ENCODE measurements around the gene ADAMTS5. TPM values are rescaled to one million over a fixed set of nuclear protein-coding genes. Genes with fewer than 3 reads are reported as not detected.

Gene ADAMTS5
- polyA plus RNA-seq, 1 donor from 2014 or later: 1.6 TPM

- no peaks in the 10 kb centered on the region for H3K36me3 ChIP-seq (ENCODE audit: insufficient read depth, low read length)
- H3K9ac ChIP-seq (ENCODE audit: low read length): peak overlapping the region; percentile 68
- H2AFZ ChIP-seq (ENCODE audit: low read depth, low read length): peak overlapping the region; percentile 29
- no peaks in the 10 kb centered on the region for H4K20me1 ChIP-seq (ENCODE audit: insufficient read depth)
- no peaks in the 10 kb centered on the region for H3K9me3 ChIP-seq (ENCODE audit: low read length)
- H3K27me3 ChIP-seq (ENCODE audit: insufficient read depth, low read depth, low read length): peaks cover 40% of the 10 kb centered on the region
- peak overlapping the region; percentile 14 for H3K27ac ChIP-seq (ENCODE audit: low read length)
- TF ChIP-seq EZH2 (IDR thresholded peaks at IDR 0.05; ENCODE audit: borderline replicate concordance, insufficient read depth, low read length, poor library complexity, severe bottlenecking): no peak
- no peak for TF ChIP-seq RAD21 (conservative IDR thresholded peaks at IDR 0.05)
- TF ChIP-seq, protein P1, sequence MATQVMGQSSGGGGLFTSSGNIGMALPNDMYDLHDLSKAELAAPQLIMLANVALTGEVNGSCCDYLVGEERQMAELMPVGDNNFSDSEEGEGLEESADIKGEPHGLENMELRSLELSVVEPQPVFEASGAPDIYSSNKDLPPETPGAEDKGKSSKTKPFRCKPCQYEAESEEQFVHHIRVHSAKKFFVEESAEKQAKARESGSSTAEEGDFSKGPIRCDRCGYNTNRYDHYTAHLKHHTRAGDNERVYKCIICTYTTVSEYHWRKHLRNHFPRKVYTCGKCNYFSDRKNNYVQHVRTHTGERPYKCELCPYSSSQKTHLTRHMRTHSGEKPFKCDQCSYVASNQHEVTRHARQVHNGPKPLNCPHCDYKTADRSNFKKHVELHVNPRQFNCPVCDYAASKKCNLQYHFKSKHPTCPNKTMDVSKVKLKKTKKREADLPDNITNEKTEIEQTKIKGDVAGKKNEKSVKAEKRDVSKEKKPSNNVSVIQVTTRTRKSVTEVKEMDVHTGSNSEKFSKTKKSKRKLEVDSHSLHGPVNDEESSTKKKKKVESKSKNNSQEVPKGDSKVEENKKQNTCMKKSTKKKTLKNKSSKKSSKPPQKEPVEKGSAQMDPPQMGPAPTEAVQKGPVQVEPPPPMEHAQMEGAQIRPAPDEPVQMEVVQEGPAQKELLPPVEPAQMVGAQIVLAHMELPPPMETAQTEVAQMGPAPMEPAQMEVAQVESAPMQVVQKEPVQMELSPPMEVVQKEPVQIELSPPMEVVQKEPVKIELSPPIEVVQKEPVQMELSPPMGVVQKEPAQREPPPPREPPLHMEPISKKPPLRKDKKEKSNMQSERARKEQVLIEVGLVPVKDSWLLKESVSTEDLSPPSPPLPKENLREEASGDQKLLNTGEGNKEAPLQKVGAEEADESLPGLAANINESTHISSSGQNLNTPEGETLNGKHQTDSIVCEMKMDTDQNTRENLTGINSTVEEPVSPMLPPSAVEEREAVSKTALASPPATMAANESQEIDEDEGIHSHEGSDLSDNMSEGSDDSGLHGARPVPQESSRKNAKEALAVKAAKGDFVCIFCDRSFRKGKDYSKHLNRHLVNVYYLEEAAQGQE (IDR thresholded peaks at IDR 0.05; ENCODE audit: borderline replicate concordance): no peak
- H3K4me3 ChIP-seq (ENCODE audit: low read length): peak overlapping the region; percentile 74
- H3K9me2 ChIP-seq (ENCODE audit: insufficient read depth, low read length): no peaks in the 10 kb centered on the region
- peak overlapping the region; percentile 71 for H3K4me2 ChIP-seq (ENCODE audit: low read length)
- H3K79me2 ChIP-seq (replicated peaks; ENCODE audit: insufficient read depth, low read length): no peaks in the 10 kb centered on the region
- no peaks in the 10 kb centered on the region for H3F3A ChIP-seq (ENCODE audit: insufficient read depth, low read length, poor library complexity, severe bottlenecking)
Measured at GRCh38 chr21:26966649-26967061, 233 bp downstream of the ADAMTS5 start.

DNA sequence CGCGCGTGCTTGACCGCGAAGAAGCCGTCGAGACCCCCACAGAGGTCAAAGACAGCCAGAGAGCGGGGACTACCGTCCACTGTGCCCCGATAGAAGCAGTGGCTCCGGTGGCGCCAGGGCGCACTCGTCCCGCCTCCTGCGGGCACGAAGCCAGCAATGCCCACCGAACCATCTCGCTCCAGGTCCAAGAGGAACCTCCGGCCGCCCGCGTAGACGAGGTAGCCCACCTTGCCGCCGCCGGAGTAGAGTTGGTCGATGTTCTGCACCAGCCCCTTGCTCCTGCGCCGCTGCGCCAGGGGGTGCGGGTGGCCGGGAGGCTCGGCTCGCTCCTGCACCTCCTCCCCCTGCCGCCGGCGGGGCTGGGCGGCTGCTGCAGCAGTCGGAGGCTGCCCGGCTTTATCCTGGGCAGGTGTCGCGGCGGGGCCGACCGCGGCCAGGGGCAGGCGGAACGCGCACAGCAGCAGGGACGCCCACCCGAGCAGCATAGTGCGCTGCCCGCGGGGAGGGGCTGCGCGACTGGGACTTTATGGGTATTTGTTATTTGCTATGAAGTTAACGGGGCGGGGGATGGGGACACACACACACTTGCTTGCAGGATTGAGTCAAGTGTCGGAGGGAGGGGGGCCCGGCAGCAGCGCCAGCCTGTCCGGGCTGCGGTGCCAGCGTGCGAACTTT is 844 bp downstream of the ADAMTS5 start:
- no peak overlapping the region for H3K27ac ChIP-seq (ENCODE audit: low read length)
- no peaks in the 10 kb centered on the region for H3K9me3 ChIP-seq (ENCODE audit: low read length)
- no peaks in the 10 kb centered on the region for H4K20me1 ChIP-seq (ENCODE audit: insufficient read depth)
- no peaks in the 10 kb centered on the region for H3K36me3 ChIP-seq (ENCODE audit: insufficient read depth, low read length)
- H3K27me3 ChIP-seq (ENCODE audit: insufficient read depth, low read depth, low read length): peaks cover 40% of the 10 kb centered on the region
- H3K4me2 ChIP-seq (ENCODE audit: low read length): peak overlapping the region; percentile 71
- TF ChIP-seq RAD21 (conservative IDR thresholded peaks at IDR 0.05) (peak; percentile 17), EP300 (conservative IDR thresholded peaks at IDR 0.05; ENCODE audit: poor library complexity, severe bottlenecking) (no peak)
- TF ChIP-seq, protein P2, sequence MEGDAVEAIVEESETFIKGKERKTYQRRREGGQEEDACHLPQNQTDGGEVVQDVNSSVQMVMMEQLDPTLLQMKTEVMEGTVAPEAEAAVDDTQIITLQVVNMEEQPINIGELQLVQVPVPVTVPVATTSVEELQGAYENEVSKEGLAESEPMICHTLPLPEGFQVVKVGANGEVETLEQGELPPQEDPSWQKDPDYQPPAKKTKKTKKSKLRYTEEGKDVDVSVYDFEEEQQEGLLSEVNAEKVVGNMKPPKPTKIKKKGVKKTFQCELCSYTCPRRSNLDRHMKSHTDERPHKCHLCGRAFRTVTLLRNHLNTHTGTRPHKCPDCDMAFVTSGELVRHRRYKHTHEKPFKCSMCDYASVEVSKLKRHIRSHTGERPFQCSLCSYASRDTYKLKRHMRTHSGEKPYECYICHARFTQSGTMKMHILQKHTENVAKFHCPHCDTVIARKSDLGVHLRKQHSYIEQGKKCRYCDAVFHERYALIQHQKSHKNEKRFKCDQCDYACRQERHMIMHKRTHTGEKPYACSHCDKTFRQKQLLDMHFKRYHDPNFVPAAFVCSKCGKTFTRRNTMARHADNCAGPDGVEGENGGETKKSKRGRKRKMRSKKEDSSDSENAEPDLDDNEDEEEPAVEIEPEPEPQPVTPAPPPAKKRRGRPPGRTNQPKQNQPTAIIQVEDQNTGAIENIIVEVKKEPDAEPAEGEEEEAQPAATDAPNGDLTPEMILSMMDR (IDR thresholded peaks at IDR 0.05; ENCODE audit: poor library complexity, severe bottlenecking): peak; percentile 17
- TF ChIP-seq, protein P1 (IDR thresholded peaks at IDR 0.05; ENCODE audit: borderline replicate concordance): no peak
- H3F3A ChIP-seq (ENCODE audit: insufficient read depth, low read length, poor library complexity, severe bottlenecking): no peaks in the 10 kb centered on the region
- no peaks in the 10 kb centered on the region for H3K79me2 ChIP-seq (replicated peaks; ENCODE audit: insufficient read depth, low read length)
- H3K9me2 ChIP-seq (ENCODE audit: insufficient read depth, low read length): no peaks in the 10 kb centered on the region
- H3K9ac ChIP-seq (ENCODE audit: low read length): peak overlapping the region; percentile 68
- H3K4me3 ChIP-seq (ENCODE audit: low read length): peak overlapping the region; percentile 74
- H2AFZ ChIP-seq (ENCODE audit: low read depth, low read length): peak overlapping the region; percentile 37

Data from neural cell (in vitro differentiated cells).